A549 (cell line): Measurements from ENCODE around the gene NELFB.

Experiments used
- POLR2A ChIP-seq: IDR thresholded peaks from 2 replicates; pipeline ENCODE4 v1.6.1; 2012; ENCODE audit warnings: mild to moderate bottlenecking, low read length
- TF ChIP-seq, protein P1 (sequence below): fragments of >200 bp; sonication (Bioruptor Twin); formaldehyde crosslinking; IDR thresholded peaks from 3 replicates; pipeline ENCODE4 v1.5.1; 2016

DNA sequence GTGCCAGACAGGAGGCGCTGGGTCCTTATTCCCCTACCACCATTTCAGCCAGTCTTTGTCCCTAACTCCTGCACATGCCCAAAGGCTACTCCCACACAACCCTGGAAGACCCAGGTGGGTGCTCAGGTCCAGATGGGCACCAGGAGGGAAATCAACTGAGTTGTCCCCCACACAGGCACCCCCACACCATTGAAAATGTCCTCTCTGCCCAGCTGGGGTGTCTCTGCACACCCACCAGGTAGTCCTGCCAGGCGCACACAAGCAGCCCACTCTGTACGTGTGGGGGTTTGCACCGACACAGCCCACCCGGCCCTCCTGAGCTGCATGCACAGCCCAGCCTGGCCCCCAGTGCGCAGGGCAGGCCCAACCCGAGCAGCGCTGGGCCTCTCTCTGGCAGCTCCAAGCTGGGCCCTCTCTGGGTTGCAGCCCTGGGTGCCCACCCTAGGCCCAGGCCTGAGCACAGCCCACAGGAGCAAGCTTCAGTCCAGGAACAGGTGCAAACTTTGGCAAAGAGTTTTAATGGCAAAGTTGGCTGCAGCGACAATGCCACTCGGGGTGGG, 35.3 kb upstream of the NELFB start:
- TF ChIP-seq, protein P1, sequence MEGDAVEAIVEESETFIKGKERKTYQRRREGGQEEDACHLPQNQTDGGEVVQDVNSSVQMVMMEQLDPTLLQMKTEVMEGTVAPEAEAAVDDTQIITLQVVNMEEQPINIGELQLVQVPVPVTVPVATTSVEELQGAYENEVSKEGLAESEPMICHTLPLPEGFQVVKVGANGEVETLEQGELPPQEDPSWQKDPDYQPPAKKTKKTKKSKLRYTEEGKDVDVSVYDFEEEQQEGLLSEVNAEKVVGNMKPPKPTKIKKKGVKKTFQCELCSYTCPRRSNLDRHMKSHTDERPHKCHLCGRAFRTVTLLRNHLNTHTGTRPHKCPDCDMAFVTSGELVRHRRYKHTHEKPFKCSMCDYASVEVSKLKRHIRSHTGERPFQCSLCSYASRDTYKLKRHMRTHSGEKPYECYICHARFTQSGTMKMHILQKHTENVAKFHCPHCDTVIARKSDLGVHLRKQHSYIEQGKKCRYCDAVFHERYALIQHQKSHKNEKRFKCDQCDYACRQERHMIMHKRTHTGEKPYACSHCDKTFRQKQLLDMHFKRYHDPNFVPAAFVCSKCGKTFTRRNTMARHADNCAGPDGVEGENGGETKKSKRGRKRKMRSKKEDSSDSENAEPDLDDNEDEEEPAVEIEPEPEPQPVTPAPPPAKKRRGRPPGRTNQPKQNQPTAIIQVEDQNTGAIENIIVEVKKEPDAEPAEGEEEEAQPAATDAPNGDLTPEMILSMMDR = no peak
- TF ChIP-seq POLR2A = no peak
